Stimulated activated naive CD8-positive, alpha-beta T cell treated with anti-CD3 and anti-CD28 coated beads, Interleukin-15, Interleukin-2, amounts not matched to agents 100 ng/mL and 50 ng/mL, for 24 hours (primary cell): Measurements from ENCODE around the gene BORCS5.
A peak's percentile ranks its signal among the peaks of the same experiment; 100 is the strongest.

ENCODE experiments used
- H3K27ac Mint-ChIP-seq: one replicate; pipeline ENCODE4 v1.8.0; 2021; ENCODE audit warnings: mild to moderate bottlenecking, mixed read lengths
- H3K27me3 Mint-ChIP-seq: one replicate; pipeline ENCODE4 v1.8.0; 2021; ENCODE audit warnings: mixed read lengths
- H3K36me3 Mint-ChIP-seq: one replicate; pipeline ENCODE4 v1.8.0; 2021; ENCODE audit warnings: low read depth, mixed read lengths
- H3K4me1 Mint-ChIP-seq: one replicate; pipeline ENCODE4 v1.8.0; 2021; ENCODE audit warnings: low read depth, mixed read lengths
- H3K4me3 Mint-ChIP-seq: one replicate; pipeline ENCODE4 v1.8.0; 2021; ENCODE audit warnings: mild to moderate bottlenecking, mixed read lengths
- H3K9me3 Mint-ChIP-seq: one replicate; pipeline ENCODE4 v1.8.0; 2021; ENCODE audit warnings: mixed read lengths

Gene BORCS5

DNA sequence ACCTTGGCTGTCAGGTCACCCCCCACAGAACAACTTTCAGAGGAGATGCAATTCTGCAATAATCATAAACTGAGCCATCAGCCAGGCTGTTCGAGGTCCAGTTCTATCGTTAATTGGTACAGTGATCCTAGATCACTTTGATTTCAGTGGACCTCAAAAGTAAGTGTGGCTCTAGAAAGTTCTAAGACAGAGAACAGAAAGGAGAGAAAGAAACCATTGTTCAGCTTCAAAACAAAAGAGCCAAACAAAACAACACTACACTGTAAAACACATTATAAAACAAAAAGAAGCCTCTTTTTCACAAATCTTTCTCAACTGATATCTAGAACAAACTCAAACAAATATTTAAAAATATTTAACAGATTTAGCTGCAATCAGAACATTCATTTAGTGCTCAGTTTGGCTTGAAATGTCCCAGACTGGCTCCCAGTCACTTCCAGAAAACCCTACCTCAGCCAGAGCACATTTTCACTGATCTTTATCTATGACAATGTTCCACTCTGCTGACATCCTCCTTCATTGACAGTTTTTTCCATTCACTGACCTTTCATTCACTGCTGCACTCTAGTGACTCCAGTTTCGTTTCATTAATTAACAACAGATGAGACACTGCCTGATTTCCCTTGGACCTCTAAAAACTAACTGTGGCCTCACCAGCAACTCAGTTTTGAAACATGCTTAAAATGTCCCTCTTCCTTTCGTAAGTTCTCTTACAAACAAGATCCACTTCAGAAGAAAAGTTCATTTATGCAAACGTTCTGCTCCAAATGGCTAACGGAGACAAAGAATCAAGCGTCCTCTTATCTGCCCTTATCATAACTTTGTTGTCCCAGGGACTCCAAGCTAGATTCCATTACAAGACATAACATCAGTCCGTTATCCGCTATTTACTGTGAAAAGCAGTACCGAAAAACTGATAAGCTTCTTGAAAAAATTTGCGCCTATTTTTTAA lies 148.9 kb downstream of the BORCS5 start:
- H3K36me3 Mint-ChIP-seq = peaks cover 31% of the 10 kb centered on the region
- no peaks in the 10 kb centered on the region for H3K27me3 Mint-ChIP-seq
- peak overlapping the region; percentile 73 for H3K4me3 Mint-ChIP-seq
- H3K27ac Mint-ChIP-seq = peak overlapping the region; percentile 99
- no peaks in the 10 kb centered on the region for H3K9me3 Mint-ChIP-seq
- peaks cover 63% of the 10 kb centered on the region for H3K4me1 Mint-ChIP-seq

DNA sequence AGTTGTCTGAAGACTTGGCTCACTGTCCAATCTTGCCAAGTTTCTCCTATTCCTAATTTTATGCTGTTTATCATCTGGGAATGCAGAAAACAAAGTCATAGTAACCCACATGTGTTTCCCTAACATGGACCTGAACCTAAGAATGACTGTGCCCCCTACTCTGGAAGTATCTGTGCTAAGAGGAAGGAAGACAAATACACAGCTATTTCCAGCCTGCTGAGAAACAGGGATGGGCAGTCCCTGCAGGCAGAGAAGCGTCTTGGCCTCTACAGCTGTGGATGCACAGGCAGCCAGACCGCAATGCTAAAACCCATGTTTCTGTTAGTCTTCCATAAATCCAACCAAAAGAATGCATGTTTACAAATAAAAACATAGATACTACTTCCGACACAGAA lies 149.6 kb downstream of the BORCS5 start:
- Mint-ChIP-seq H3K4me1 (peaks cover 56% of the 10 kb centered on the region), H3K27me3 (no peaks in the 10 kb centered on the region), H3K4me3 (peak overlapping the region; percentile 73), H3K36me3 (peaks cover 31% of the 10 kb centered on the region), H3K9me3 (no peaks in the 10 kb centered on the region), H3K27ac (peak overlapping the region; percentile 99)

- Mint-ChIP-seq H3K36me3 (peaks cover 31% of the 10 kb centered on the region), H3K4me1 (peaks cover 53% of the 10 kb centered on the region), H3K27ac (peak overlapping the region; percentile 99), H3K4me3 (no peak overlapping the region), H3K27me3 (no peaks in the 10 kb centered on the region), H3K9me3 (no peaks in the 10 kb centered on the region)
Measured at GRCh38 chr12:12507121-12507520, 150.2 kb downstream of the BORCS5 start.

GRCh38 chr12:12508612-12509011 lies 151.7 kb downstream of the BORCS5 start:
- H3K27me3 Mint-ChIP-seq = no peaks in the 10 kb centered on the region
- H3K36me3 Mint-ChIP-seq = peaks cover 31% of the 10 kb centered on the region
- no peak overlapping the region for H3K27ac Mint-ChIP-seq
- no peaks in the 10 kb centered on the region for H3K9me3 Mint-ChIP-seq
- H3K4me1 Mint-ChIP-seq = peaks cover 38% of the 10 kb centered on the region
- no peak overlapping the region for H3K4me3 Mint-ChIP-seq

DNA sequence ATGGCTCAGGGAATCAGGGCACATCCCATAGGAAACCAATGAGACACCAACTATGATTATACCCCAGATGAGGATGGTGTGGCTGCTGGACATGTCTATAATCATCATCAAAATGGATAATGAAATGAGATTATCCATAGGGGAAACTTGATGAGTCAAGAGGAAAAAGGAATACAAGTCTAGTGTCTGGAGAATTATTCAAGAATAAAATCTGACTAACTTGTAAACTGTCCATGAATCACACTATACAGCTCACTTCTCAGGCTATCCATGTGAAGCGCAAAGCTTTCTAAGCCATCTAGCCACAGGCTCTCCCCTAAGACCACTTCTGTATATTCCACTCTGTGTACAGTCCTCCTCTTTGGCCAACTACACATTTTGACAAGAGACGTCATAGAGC lies 153.3 kb downstream of the BORCS5 start:
- no peak overlapping the region for H3K4me3 Mint-ChIP-seq
- peaks cover 41% of the 10 kb centered on the region for H3K36me3 Mint-ChIP-seq
- H3K27me3 Mint-ChIP-seq = no peaks in the 10 kb centered on the region
- H3K9me3 Mint-ChIP-seq = no peaks in the 10 kb centered on the region
- H3K27ac Mint-ChIP-seq = no peak overlapping the region
- H3K4me1 Mint-ChIP-seq = peaks cover 23% of the 10 kb centered on the region

DNA sequence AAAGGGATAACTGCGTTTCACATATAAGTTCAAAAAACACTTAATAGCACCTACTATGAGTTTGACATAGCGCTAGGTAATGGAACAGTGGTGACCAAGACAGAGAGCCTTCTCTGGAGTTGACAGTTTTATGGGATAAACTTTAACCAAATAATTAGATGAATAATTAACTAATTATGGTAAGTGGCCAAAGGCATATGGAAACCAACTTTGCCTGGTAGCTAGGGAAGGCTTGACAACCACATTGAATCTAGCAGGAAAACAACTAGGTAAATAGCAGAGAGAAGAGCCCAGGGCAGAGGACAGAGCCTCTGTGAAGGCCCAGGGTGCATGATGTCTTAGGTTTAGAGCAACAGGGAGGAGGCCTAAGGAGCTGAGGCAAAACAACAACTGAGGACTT lies 153.7 kb downstream of the BORCS5 start:
- peaks cover 41% of the 10 kb centered on the region for H3K36me3 Mint-ChIP-seq
- no peak overlapping the region for H3K27ac Mint-ChIP-seq
- H3K4me3 Mint-ChIP-seq = no peak overlapping the region
- H3K4me1 Mint-ChIP-seq = peaks cover 19% of the 10 kb centered on the region
- no peaks in the 10 kb centered on the region for H3K9me3 Mint-ChIP-seq
- H3K27me3 Mint-ChIP-seq = no peaks in the 10 kb centered on the region

- peaks cover 36% of the 10 kb centered on the region for H3K36me3 Mint-ChIP-seq
- no peaks in the 10 kb centered on the region for H3K9me3 Mint-ChIP-seq
- no peak overlapping the region for H3K4me3 Mint-ChIP-seq
- H3K27ac Mint-ChIP-seq = no peak overlapping the region
- H3K4me1 Mint-ChIP-seq = peaks cover 13% of the 10 kb centered on the region
- H3K27me3 Mint-ChIP-seq = no peaks in the 10 kb centered on the region
Measured at GRCh38 chr12:12511021-12511783, 154.3 kb downstream of the BORCS5 start.

DNA sequence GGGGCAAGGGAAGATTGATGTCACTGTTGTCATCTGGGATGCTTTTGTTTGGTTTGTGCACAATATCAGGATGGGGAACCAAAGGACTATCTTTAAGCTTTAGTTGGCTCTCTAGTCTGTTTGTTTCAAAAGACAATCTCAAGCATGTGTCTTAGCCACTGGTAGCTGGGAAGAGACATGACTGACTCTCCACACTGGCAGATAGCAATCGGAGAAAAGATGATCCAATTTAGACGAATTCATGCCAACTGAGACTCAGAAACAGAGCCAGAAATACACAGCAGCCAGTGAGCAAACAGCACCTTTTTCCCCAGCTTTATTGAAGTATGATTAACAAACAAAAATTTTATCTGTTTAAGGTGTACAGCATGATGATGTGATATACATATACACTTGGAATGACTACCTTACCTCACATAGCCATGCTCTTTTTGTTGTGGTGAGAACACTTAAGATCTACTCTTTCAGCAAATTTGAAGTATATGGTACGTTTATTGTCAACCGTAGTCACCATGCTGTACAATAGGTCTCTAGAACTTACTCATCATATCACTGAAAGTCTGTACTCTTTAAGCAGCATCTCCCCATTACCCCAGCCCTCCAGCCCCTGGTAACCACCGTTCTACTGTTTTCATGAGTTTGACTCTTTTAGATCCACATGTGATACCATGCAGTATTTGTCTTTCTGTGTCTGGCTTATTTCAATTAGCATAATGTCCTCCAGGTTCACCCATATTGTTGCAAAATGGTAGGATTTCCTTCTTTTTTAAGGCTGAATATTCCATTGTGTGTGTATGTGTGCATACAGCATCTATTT lies 155.2 kb downstream of the BORCS5 start:
- Mint-ChIP-seq H3K4me1 (peaks cover 4% of the 10 kb centered on the region), H3K36me3 (peaks cover 37% of the 10 kb centered on the region), H3K27me3 (no peaks in the 10 kb centered on the region), H3K4me3 (no peak overlapping the region), H3K9me3 (no peaks in the 10 kb centered on the region), H3K27ac (no peak overlapping the region)

DNA sequence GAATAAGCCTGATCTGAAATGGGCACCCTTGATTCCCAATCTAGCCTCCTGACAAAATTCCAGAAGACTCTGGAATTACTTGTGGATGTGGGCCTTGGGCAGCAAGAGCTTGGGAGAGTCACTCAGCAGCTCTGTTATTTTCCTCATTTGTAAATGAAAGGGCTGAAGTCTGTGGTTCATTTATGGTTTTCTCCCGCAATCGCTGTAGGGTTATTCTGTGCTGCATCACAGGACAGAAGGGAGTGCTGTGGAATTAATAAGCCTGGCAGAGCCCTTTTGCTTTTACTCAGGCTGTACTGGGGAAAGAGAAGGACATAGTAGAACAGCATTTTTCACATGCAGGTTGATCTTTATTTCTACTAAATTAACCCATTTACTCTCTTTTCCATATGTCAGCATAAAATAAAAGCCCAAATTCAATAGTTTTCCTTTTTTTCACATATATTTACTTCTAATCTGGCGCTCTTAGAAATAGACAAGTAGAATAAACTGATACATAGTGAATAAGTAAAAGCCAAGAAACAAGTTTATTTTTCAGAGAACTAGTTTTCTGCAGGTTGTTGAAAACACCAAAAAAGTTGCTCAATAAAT lies 156.6 kb downstream of the BORCS5 start:
- H3K27me3 Mint-ChIP-seq = no peaks in the 10 kb centered on the region
- H3K4me1 Mint-ChIP-seq = no peaks in the 10 kb centered on the region
- H3K9me3 Mint-ChIP-seq = no peaks in the 10 kb centered on the region
- H3K36me3 Mint-ChIP-seq = peaks cover 44% of the 10 kb centered on the region
- H3K27ac Mint-ChIP-seq = no peak overlapping the region
- H3K4me3 Mint-ChIP-seq = no peak overlapping the region

- Mint-ChIP-seq H3K27ac (no peak overlapping the region), H3K36me3 (peaks cover 57% of the 10 kb centered on the region), H3K27me3 (no peaks in the 10 kb centered on the region), H3K9me3 (no peaks in the 10 kb centered on the region), H3K4me3 (no peak overlapping the region), H3K4me1 (peaks cover 8% of the 10 kb centered on the region)
Measured at GRCh38 chr12:12518464-12518845, 161.6 kb downstream of the BORCS5 start.

GRCh38 chr12:12518919-12519318 lies 162.0 kb downstream of the BORCS5 start:
- H3K9me3 Mint-ChIP-seq = no peaks in the 10 kb centered on the region
- no peaks in the 10 kb centered on the region for H3K27me3 Mint-ChIP-seq
- peaks cover 8% of the 10 kb centered on the region for H3K4me1 Mint-ChIP-seq
- no peak overlapping the region for H3K27ac Mint-ChIP-seq
- H3K36me3 Mint-ChIP-seq = peaks cover 52% of the 10 kb centered on the region
- no peak overlapping the region for H3K4me3 Mint-ChIP-seq
